HG02588 (cell line): ENCODE data around the gene PDHA1.

Source experiments
- ATAC-seq: cut with Tn5 transposase; IDR thresholded peaks from one replicate; pipeline ENCODE4 v1.9.1; 2021; ENCODE audit warnings: mild to moderate bottlenecking, moderate library complexity; ENCODE audit not compliant: unreplicated experiment

PDHA1 gene

GRCh38 chrX:19373351-19373891, 29.7 kb downstream of the PDHA1 start:
- ATAC-seq = no peak

DNA sequence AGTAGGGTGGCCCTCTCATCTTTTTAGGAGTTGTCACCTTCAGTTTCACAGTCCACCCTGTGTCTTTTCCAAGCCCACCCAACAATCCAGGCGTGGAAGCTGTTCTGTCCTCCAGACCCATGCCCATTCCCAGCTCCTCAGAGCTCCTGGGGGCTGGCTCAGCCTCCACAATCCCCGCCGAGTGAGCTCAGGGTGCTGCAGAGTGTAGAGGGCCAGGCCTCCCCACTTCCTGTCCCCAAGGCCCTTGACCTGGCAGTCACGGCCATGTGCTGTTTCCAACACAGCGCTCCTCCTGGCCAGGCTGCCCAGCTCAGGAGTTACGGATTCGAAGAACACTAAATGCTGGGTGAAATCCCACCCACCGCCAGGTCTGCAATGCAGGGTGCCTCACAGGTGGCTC, 31.8 kb downstream of the PDHA1 start:
- no peak for ATAC-seq

DNA sequence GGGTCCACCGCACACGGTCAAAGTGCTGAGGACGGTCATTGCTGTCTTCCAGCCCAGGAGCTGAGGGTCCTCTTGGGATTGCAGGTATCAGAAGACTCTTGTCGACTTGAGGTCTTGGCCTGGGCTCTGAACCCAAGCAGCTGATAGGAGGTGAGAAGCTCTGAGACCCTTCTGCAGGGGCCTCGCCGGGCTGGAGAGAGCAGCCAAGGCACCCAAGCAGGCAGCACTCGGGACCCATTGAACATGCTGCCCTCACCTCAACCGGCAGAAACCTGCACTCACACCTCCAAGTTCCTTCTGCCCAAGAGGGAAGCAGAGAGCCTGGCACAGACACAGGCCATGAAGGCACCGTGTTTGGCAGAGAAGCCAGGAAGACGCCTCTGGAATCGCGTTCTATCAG, 34.1 kb downstream of the PDHA1 start:
- ATAC-seq = no peak

DNA sequence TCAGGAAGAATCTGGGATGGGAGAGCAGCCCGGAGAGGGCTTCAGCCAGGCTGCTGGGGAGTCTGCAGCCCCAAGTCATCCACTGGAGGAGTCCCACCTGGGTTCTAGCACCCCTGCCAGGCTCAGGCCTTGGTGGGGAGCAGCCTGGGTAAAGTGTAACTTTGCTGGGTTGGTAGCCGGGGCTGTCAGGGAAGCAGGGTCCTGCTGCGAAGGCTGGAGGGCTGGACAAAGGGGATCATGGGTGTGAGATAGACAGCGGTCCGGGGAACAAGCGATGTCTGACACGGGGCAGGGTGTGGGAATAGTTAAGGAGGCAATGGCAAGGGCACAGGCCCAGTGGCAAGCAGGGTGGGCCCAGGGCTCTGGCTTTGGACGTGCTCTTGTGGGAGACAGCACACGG, 37.6 kb downstream of the PDHA1 start:
- ATAC-seq = no peak

DNA sequence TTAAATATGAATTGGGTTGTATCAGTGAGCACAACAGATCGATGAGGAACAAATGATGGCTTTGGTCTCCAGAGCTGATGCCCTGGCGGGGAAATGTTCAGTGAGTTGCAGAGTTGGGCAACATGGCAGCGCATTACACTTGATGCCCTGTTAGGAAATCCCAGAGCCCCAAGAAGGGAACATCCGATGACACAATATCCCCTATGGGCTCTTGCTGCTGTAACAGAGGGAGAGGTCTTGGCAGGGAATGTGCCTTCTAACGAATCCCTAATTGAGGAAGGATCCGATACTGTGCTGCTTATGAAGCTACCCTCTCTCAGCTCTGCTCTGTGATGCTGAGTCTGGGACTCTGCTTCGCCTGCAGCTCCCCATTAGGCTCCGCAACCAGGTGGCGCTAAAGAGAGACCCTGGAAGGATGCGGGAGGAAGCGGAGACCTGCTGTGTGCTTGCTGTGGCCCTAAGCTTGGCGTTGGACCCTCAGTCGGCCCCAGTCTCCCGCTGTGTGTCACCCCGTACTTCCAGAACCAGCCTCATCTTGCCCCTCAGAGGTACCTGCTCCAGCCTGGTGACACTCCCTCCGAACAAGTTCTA, 38.9 kb downstream of the PDHA1 start:
- ATAC-seq = no peak

GRCh38 chrX:19386679-19387078, 43.0 kb downstream of the PDHA1 start:
- no peak for ATAC-seq

GRCh38 chrX:19388064-19388679, 44.4 kb downstream of the PDHA1 start:
- ATAC-seq = no peak

- no peak for ATAC-seq
Measured at GRCh38 chrX:19388741-19389140, 45.0 kb downstream of the PDHA1 start.

DNA sequence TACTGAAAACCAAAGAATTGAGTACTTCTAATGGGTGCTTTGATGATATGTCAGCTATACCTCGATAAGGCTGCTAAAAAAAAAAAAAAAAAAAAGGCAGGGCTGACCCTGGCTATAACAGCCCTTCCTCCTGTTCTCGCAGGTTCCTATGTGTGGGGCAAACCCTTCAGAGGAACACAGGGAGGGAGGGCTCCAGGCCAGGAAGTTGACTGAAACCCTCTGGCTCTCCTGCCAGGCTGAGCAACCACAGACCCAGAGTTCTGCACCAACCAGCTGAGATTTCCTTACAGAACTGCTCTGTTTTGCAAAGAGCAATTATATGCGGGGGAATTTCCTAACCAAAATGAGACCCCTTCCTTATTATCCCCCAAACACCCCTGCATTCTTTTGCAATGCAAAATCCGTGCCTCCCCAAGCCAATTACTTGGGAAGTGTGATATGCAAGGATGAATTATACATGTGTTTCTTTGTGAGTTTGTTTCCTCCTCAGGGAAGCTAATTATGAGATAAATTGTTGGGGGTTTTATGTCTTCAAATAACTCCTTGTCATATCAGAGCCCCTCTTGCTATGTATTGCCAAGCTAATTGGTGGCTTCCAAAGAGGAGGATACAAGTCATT, 45.6 kb downstream of the PDHA1 start:
- no peak for ATAC-seq

- no peak for ATAC-seq
Measured at GRCh38 chrX:19392078-19392477, 48.4 kb downstream of the PDHA1 start.

DNA sequence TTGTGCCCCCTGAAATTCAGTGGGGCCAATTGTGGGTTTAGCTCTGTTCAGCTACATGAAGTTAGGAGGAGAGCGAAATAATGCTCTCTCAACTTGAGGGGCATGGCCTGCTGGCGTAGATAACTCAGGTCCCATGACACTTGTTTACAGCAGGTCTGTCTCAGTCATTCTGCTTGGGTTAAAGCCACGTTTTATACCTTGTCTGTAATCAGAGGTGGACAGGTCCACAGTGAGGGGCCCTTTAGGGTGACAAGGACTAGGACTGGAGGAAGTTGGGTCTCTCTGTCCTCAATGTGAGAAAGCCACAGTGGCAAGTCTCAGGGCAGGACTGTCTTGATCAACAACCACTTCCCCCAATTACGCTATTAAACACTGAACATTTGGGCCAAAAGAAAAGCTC, 49.0 kb downstream of the PDHA1 start:
- no peak for ATAC-seq

DNA sequence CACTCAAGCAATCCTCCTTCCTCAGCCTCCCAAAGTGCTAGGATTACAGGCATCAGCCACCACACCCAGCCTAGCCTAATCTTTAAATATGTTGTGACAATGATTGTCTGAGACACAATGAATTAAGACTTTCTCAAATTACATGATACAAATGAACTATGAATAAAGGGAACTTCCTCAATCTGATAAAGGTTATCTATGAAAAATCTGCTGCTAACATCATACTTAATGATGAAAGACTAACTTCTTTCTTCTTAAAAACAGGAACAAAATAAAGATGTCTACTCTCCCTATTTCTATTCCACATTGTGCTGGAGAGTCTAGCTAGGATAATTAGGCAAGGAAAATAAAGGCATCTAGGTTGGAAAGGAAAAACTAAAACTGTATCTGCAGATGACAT, 60.0 kb downstream of the PDHA1 start:
- no peak for ATAC-seq

GRCh38 chrX:19410259-19410658, 66.5 kb downstream of the PDHA1 start:
- ATAC-seq = no peak
